Activated T-cell treated with anti-CD3 and anti-CD28 coated beads for 1 hour (primary cell): ENCODE results near the gene KCNMB2.
"Not testable (repeated sequence)": the region's sequence is repeated elsewhere in the genome, so short reads cannot be mapped to it uniquely, and the experiment has no call there.

Experiments
- DNase-seq: peaks from one replicate; pipeline ENCODE4 v3.0.0-alpha.2; 2020; ENCODE audit warnings: low read depth

KCNMB2 gene

DNA sequence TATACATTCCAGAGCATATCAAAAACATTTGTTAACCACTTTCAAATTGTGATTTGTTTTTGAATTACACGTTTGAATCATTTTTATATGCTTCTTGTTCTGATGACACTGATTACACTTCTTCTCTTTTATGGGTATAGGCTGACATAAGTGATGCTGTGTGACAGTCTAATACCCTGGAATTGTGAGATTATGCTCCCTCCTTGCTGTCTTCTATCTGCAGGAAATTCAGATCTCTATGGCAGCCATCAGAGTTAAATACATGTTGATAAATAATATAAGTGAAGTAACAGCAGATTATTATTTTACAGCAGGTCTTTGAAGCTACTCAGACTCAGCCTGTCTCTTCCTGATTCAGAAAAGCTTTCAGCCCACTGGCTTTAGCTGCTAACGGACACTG, 286.5 kb downstream of the KCNMB2 start:
- no peak for DNase-seq

DNA sequence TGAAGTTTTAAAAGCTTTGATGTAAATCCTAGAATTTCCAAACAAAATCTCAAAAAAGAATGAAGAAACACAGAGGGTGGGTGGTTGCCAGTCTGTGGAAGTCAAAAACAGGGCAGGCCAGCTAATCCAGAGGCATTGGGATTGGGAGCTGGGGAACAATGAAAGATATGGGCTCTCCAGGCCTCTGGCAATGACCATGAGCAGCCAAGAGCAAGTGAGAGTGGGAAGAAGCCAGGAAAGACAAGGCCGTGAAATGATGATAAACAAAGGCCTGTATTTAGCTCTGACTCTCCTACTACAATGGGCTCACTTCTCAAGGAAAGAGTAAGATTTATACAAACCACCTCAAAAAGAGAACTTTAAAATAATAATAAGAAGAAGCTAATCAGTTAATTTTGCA, 286.9 kb downstream of the KCNMB2 start:
- no peak for DNase-seq

DNA sequence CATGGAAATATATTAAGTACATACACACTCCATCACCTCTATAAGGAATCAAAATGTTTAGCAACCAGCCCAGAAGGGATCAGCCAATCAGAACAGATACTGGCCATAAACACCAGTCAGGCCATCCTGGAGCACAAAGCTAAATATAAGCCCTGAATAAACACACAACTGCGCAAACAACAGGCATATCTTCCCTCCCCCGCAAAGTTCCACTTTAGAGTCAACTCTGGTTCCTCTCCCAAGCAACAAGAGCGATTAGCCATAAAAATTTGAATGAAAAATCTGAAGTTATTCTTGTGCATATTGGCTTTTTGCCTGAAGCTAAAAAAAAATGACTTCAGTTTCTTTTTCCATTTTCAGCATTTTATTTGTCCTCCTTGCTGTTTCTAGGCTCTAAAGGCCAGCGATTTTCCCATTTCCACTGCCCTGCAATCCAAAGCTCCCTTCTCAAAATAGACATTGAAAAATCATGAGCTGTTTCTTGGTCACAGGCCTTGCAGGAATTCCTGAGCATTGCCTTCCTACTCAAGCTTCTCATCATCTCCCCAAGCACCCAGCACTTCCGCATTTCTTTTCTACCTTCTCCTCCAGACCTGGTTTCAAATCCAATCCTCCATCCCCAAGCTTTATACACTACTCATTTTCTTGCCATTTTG, 287.5 kb downstream of the KCNMB2 start:
- DNase-seq: no peak

DNA sequence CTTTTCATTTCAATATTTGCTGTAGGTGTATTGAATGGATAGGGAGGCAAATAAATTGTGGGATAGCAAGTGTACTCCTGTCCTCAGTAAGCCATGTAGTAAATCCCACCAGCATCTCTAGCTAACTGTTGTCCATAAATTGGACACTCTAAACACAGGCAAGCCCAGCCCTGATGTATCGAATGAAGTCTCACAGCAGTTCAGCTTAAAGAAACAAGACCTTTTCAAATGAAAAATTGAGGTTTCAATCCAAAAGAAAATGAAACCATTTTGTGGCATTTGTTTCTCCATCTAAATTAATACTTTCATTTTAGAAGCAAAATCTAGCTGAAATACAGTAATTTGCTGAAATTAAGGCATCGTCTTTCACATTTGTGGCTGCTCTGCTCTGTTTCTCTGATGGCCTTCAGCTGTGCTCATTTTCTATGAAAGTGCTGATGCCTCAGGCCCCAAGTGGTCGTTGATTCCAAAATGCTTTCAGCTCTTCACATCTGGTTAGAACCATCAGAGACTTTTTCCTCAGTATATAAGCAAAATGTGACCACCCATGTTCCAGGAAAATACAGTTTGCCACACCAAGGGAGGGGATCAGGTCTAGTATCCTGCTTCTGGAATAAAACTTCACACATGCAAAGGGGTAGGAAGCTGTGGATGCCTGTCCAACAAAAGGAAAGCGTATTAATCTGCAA, 290.3 kb downstream of the KCNMB2 start:
- DNase-seq: no peak

DNA sequence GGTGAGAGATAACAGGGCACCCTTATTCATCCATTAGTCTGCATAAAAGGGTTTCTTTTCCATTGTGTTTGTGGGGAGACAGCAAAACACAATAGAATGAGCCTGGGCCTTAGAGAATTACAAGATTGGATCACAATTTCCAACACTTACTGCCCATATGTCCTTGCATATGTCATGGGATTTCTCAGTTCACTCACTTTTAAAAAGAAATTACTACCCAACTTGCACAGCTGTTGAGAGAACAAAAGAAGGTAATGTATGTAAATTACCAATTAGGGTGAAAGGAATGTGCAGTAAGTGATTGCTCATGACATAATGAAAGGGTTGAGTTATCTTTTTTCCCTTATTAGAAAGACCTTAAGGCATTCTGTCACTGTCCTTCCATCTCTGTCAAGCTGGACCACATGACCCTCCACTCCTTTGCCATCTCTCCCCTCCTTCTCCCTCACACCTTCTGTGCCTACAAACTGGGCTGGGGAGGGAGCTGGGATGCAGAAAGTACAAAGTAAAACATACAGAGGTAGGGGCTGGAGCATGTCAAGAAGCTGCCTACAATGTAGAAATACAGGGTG, 291.1 kb downstream of the KCNMB2 start:
- no peak for DNase-seq

DNA sequence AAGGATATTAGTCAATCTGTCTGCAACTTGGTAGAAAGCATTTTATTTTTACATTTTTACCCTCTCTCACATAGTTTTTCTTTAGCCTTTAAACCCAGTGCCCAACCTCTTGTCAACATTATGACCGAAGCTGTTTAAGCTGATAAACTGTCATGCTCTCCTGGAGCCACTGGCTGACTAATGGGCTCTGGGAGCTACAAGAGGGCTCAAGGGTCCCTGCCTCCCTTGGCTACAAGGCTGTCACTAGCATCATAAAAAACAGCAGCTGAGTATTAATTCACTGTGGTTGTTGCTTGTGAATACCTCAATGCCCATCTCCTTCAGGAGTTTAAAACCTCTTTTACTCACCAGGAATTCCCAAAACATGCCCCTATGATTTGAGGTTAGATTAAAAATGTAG, 297.5 kb downstream of the KCNMB2 start:
- no peak for DNase-seq

DNA sequence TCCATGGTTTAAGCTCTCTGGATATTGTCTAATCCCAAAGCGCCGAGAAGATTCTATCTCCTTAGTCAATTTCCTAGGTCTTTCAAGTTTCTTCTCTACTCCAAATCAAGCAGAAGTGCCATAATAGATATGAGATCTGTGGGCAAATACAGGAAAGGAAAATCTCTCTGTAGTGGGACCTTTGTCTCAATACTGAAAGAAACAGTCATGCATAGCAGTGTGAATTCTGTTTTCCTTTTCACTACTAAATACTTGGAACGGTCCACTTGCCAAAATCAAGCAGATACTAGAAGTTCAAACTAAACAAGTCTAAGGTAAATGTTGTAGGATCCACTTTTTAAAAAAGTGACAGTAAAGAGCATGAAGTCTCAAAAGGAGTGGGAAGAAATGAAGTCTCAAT, 298.8 kb downstream of the KCNMB2 start:
- no peak for DNase-seq

DNA sequence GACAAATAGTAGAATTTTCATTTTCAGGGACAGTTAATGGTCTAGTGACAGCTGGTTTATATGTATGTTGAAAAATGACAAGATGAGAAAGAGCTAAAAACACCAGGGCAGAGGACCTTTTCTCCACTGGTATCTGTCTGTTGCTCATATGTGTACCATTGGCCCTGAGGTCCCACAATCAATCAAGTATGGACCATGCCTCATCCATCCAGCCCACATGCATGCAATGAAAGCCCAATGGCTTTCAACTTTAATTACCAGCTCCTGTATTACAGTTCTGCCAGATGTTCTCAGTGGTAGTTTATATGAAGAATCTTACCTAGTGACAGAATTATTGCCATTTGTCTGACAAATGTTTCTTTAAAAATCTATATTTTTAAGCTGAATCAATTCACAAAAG, 301.3 kb downstream of the KCNMB2 start:
- DNase-seq: no peak

DNA sequence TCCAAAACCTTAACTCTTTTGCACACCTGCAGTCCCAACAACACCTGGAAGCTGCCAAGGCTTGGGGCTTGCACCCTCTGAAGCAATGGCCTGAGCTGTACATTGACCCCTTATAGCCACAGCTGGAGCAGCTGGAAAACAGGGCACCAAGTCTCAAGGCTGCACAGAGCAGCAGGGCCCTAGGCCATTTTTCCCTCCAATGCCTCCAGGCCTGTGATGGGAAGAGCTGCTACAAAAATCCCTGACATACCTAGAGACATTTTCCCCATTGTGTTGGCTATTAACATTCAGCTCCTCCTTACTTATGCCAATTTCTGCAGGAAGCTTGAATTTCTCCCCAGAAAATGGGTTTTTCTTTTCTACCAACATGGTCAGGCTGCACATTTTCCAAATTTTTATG, 304.4 kb downstream of the KCNMB2 start:
- DNase-seq: no peak

DNA sequence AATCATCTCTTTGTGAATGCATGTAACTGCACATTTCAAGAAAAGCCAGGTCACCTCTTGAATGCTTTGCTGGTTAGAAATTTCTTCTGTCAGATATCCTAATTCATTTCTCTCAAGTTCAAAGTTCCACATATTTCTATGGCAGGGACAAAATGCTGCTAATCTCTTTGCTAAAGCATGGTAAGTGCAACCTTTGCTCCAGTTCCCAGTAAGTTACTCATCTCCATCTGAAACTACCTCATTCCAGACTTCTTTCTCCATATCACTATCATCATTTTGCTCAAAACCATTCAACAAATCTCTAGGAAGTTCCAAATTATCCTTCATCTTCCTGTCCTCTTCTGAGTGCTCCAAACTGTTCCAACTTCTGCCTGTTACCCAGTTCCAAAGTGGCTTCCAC, 304.8 kb downstream of the KCNMB2 start:
- DNase-seq: no peak

DNA sequence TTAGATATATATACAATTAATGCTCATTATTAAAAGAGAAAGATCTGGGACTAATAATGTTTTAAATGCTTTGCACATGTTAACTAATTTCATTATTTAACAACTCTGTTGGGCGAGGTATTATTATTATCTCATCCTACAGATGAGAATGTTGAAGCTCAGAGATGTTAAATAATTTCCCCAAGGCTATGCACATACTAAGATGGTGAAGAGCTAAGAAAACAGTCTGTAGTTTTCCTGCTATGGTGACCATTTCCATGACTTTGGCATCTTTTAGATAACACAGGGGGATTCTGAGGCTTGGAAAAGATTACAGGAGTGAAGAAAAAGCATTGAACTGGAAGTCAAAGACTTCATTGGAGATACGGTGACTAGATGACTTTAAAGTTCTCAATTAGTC, 308.7 kb downstream of the KCNMB2 start:
- DNase-seq: no peak

DNA sequence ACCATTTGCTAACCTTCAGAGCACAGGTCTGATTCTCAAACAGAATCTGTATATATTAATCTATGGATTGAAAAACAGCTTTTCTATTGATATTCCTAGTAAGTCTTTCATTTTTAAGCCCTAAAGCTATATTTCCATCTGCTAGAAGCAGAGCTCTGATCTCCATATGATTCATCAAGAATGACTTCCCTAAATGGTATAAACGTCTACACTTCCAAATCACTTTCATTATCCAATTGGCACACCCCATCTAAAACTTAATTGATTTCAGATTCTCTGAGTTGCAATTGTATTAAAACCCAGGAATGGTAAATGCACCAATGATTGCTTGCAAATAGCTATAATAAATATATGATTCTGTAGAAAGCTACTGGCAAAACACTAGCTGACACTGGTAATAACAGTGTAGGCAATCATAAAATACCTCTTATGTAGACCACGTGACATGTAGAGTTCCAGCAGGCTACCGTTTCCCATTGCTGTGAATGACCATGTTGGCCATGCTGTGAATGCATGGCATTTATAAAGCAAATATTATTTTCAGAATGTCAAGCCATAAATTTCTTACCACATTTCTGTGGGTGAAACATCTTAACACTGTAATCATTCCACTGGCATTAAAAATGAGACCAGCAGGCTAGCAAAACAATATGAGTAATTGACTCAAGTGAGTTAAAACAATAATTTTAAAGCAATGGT, 309.3 kb downstream of the KCNMB2 start:
- no peak for DNase-seq

DNA sequence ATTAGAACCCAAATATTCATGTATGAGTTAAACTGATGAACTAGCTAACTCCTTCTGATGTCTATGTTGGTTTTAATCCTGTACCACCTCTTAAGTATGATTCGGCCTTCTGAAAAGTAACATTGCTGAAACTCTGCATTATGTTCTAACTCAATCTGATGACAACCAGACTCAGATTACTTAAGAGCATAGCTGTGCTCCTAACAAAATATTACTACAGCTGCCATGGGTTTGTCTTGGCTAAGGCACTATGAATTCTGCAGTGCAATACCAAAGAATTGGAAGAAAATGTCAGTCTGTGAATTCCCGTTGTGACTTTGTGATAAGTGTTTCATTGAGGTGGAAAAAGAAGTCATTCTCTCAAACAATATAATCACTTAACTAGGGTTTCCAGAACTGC, 311.0 kb downstream of the KCNMB2 start:
- DNase-seq: no peak

DNA sequence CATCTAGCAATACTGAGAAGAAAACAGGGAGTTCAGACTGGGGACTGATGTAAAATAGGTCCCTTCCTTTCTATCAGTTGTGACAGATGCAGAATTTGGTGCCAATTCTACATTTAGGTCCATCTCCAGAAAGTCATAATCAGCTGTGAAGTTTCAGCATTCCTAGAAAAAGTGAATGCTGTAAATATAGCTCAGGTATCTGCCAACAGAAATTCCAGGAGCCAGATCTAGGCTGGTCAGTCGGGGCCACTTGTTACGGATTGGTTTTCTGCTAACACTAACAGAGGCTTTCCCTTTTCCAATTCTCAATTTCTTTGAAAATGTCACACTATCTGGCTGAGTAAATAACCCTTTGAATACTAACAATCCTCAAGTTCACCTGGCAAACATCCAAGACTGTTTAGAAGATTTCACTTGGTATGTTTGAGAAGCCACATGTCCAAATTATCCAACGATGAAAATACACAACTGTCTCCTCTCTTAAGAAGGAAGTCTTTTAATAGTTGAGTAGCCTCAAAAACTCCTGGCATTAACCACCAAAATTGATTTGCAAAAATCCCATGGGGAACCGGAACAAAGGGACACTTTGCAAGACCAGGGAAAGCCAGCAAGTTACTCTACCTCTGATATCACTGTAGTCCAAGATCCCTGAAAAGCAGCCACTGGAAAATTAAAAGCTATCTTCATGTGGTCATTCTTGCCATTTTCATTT, 313.1 kb downstream of the KCNMB2 start:
- no peak for DNase-seq

DNA sequence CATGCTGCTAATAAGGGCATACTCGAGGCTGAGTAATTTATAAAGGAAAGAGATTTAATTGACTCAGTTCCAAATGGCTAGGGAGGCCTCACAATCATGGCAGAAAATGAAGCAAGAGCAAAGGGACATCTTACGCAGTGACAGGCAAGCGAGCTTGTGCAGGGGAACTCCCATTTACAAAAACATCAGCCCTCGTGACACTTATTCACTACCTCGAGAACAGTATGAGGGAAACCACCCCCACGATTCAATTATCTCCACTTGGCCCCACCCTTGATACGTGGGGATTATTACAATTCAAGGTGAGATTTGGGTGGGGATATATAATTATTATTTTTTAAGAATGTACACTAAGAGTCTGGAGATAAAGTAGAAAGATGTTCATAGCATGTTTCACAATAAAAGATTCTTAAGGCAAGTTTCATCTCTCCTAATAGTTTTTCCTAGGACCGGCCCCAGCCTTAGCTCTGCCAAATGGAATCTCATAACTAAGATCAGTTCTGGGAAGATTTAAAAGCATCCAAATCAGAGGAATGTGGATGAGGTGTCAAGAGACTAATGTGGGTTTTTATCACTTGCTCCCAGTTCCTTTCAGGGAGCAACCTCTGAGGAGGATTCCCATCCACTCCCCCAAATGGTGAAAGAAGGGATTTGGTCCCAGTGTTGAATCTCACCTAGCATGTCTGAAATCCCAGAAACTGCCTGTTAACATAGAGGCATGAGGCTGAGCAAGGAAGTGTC, 314.4 kb downstream of the KCNMB2 start:
- DNase-seq: no peak

DNA sequence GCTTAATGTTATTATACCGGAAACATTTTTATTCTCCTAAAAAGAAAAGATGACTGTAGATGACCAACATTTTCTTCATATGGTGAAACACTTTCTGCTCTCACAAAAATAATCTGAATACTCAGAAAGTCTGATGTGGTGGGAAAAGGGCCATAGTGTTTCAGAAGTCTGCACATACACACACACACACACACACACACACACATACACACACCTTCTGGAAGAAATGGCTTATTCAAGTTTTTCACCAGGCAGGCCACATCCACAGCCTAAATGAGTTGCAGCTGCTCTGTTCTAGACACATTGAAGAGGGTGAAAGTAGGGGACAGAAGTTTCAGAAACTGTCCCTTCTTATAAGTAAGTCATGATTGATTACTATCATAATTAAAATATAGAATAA, 315.3 kb downstream of the KCNMB2 start:
- DNase-seq: no peak

DNA sequence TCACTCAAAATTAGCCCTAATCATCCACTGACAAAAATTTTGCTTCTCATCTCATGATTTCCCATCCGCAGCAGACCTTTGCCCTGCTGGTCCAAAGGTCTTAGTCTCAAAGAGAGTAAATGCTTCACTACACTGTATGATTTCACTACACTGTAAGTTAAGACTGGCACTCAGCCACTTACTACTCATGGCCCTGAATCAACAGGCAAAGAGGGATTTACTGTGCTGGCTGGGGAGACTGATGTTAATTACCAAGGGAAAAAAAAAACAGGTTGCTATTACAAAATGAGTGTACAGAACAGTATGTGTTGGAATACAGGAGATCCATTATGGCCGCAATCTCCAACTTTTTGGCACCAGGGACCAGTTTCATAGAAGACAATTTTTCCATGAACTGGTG, 320.6 kb downstream of the KCNMB2 start:
- DNase-seq: no peak

DNA sequence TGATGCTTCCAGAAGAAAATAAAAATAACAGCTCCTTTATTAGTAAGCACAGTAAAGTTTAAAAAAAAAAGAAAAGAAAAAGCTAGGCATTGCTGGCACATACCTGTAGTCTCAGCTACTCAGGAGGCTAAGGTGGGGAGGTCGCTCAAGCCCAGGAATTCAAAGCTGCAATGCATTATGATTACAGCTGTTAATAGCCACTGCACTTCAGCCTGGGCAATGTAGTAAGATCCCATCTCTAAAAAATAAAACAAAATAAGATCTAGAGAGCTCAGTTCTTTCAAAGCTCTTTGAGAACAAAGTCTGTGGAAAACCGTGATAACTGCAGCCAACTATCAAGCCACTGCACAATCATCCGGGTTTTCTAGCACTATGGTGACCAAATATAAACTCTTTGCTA, 323.1 kb downstream of the KCNMB2 start:
- no peak for DNase-seq

DNA sequence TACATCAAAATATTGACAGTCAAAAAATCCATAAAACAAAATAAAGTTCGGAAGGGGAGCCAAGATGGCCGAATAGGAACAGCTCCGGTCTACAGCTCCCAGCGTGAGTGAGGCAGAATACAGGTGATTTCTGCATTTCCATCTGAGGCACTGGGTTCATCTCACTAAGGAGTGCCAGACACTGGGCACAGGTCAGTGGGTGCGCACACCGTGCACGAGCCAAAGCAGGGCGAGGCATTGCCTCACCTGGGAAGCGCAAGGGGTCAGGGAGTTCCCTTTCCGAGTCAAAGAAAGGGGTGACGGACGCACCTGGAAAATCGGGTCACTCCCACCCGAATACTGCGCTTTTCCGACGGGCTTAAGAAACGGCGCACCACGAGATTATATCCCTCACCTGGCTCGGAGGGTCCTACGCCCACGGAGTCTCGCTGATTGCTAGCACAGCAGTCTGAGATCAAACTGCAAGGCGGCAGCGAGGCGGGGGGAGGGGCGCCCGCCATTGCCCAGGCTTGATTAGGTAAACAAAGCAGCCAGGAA, 323.7 kb downstream of the KCNMB2 start:
- not testable (repeated sequence) for DNase-seq

DNA sequence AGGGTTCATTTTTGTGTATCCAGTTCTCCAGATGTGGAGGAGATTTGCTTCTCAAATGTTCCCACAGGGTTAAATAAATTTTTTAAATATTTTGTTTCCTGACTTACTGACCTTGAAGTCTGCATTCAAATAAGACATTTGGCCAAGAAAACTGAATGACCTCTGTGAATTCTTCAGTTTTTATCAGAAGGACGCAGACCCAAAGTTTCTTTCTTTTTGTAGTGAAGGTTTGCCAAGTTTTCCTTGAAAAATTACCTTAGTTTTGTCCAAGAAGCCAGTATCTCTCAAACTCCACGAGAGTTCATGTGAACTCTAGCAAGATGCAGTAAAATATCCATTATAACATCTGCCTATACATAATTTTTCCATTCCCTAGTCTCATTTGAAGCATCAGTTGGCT, 332.4 kb downstream of the KCNMB2 start:
- DNase-seq: no peak

DNA sequence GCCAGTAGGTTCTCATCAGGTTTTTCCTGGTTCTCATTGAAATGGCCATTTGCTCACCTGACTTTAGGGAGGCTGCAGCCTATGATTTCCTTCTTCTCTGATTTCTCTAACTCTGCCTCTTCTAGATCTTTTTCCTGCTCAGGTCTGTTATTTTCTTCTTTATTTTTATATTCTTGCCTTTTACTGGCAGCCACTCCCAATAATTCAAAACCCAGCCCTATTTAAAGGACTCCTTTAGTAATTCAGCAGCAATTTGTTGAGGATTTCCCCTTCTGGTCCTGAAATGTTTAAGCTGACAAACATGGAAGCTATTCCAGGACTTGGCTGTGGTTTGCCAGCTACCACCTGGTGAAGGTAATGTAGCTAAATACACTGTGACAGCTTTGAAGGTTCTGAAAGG, 333.8 kb downstream of the KCNMB2 start:
- no peak for DNase-seq

DNA sequence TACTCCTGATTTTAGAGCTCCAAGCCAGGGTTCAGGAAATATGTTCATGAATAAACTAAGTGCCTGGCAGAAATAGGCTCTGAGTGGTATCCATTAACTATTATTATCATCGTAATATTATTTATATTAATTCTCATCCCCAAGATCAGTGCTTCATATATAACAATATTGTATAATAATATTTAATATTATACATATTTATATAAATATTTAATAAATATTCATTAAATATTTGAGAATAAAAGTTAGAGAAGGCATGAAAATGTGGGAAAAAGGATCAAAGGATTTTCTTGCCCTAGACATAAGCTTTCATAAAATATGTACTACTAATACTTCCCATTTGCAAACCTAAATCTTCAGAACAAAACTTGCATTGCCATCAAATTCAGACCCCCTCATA, 338.9 kb downstream of the KCNMB2 start:
- DNase-seq: no peak
